ENCODE data around the gene VTN.

GRCh38 chr17:28344011-28344410, 26.1 kb downstream of the VTN start:
- TF ChIP-seq, protein P1, sequence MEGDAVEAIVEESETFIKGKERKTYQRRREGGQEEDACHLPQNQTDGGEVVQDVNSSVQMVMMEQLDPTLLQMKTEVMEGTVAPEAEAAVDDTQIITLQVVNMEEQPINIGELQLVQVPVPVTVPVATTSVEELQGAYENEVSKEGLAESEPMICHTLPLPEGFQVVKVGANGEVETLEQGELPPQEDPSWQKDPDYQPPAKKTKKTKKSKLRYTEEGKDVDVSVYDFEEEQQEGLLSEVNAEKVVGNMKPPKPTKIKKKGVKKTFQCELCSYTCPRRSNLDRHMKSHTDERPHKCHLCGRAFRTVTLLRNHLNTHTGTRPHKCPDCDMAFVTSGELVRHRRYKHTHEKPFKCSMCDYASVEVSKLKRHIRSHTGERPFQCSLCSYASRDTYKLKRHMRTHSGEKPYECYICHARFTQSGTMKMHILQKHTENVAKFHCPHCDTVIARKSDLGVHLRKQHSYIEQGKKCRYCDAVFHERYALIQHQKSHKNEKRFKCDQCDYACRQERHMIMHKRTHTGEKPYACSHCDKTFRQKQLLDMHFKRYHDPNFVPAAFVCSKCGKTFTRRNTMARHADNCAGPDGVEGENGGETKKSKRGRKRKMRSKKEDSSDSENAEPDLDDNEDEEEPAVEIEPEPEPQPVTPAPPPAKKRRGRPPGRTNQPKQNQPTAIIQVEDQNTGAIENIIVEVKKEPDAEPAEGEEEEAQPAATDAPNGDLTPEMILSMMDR (IDR thresholded peaks at IDR 0.05), result no peak
- TF ChIP-seq EZH2 (IDR thresholded peaks at IDR 0.05; ENCODE audit: borderline replicate concordance, insufficient read depth, low read depth, low read length, poor library complexity, severe bottlenecking), result no peak
